ENCODE results near the gene AKT1S1. TPM values are rescaled to one million over a fixed set of nuclear protein-coding genes. Genes with fewer than 3 reads are reported as not detected.

AKT1S1 gene
- total RNA-seq, 2 donors from 2014 or later = 33.8 to 72.8 TPM

- peak overlapping the region; percentile 93 for H3K4me3 Mint-ChIP-seq
- peaks cover 100% of the 10 kb centered on the region for H3K36me3 Mint-ChIP-seq (ENCODE audit: low read depth)
- no peaks in the 10 kb centered on the region for H3K9me3 Mint-ChIP-seq
- H3K27ac Mint-ChIP-seq = peak overlapping the region; percentile 99
- peaks cover 41% of the 10 kb centered on the region for H3K4me1 Mint-ChIP-seq
- H3K27me3 Mint-ChIP-seq = no peaks in the 10 kb centered on the region
- ATAC-seq (replicated peaks) = no peak
Measured at GRCh38 chr19:49892716-49893115, 15.6 kb upstream of the AKT1S1 start.

- Mint-ChIP-seq H3K4me1 (peaks cover 28% of the 10 kb centered on the region), H3K27ac (peak overlapping the region; percentile 81)
Measured at GRCh38 chr19:49891393-49891792, 14.2 kb upstream of the AKT1S1 start.

DNA sequence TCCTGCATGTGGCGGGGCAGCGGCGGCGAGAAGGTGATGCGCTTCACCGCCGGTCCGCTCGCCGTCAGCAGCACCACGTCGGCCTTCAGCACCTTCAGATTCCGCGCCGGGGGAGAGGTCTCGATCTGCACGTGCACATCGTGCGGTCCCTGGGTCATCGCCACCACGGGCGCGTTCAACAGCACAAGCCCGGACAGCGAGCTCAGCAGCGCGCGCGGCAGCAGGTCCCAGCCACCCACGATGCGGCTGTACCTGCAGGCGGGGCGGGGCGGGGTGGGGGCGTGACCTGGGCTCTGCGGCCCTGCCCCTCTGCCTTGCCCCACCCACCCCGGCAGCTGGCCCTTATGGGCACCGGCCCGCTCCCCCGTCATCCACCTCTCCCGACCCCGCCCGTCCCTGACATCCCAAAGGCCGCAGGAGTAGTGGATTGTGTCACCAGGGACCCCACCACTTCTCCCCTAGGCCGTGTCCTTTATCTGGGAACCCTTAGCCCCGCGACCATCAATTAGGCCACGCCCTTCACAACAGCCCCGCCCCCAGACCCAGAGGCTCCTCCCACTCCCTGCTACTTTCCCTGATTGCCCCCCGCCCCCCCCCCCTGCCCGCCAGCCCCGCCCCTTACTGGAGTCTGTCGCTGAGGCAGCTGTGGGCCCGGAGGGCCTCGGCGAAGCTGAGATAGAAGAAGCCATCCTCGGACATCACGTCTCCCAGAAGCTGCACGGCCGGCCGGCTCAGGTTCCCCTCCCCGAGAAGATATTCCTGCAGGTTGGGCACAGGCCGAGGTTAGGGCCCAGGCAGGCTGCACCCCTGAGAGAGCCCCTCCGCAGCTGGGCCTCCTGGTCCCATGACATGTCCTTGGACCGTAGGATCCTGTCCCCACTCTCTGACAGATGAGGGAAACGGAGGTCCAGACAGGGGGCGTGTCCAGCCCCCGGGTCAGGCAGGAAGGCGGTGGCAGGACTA is 13.5 kb upstream of the AKT1S1 start:
- peak overlapping the region; percentile 81 for H3K27ac Mint-ChIP-seq

More at GRCh38 chr19:49891393-49891792, 14.2 kb upstream of the AKT1S1 start:
- Mint-ChIP-seq H3K9me3 (no peaks in the 10 kb centered on the region), H3K4me3 (peak overlapping the region; percentile 93), H3K27me3 (no peaks in the 10 kb centered on the region), H3K36me3 (ENCODE audit: low read depth) (peaks cover 100% of the 10 kb centered on the region)
- ATAC-seq (replicated peaks) = no peak

DNA sequence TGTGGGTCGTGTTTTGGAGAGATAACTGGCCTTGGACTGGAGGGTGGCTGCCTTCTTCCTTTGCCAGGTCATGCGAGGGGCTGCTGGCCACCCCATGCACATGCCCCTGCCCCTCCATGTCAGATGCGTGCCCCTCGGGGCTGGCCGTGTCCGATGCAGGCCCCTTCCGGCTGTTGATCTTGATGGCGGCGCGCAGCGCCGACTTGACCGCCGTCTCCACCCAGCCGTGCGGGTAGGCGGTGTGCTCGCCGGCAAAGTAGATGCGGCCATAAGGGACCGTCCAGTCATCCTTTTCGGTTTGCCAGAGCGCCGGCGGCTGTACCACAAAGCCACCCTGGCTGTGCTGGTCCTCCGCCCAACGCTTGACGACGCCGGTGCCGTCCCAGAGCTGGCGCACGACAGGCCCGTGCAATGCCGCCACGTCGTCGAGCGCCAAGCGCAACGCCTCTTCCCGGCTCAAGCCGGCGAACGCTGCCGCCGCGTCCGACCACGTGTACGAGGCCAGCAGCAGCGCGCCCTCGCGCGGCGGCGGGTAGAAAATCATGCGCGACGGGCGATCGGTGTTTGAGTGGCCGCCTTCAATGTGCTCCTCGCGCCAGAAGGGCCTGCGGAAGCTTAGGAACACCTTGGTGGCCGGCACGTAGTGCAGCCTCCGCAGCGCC is 12.7 kb upstream of the AKT1S1 start:
- Mint-ChIP-seq H3K27me3 (no peaks in the 10 kb centered on the region), H3K27ac (peak overlapping the region; percentile 58), H3K4me3 (peak overlapping the region; percentile 93), H3K9me3 (no peaks in the 10 kb centered on the region), H3K36me3 (ENCODE audit: low read depth) (peaks cover 100% of the 10 kb centered on the region), H3K4me1 (peaks cover 26% of the 10 kb centered on the region)
- peak; percentile 27 for ATAC-seq (replicated peaks)

More for the DNA sequence above, 13.5 kb upstream of the AKT1S1 start:
- Mint-ChIP-seq H3K4me1 (peaks cover 26% of the 10 kb centered on the region), H3K4me3 (peak overlapping the region; percentile 93), H3K27me3 (no peaks in the 10 kb centered on the region), H3K9me3 (no peaks in the 10 kb centered on the region), H3K36me3 (ENCODE audit: low read depth) (peaks cover 100% of the 10 kb centered on the region)
- peak; percentile 37 for ATAC-seq (replicated peaks)

DNA sequence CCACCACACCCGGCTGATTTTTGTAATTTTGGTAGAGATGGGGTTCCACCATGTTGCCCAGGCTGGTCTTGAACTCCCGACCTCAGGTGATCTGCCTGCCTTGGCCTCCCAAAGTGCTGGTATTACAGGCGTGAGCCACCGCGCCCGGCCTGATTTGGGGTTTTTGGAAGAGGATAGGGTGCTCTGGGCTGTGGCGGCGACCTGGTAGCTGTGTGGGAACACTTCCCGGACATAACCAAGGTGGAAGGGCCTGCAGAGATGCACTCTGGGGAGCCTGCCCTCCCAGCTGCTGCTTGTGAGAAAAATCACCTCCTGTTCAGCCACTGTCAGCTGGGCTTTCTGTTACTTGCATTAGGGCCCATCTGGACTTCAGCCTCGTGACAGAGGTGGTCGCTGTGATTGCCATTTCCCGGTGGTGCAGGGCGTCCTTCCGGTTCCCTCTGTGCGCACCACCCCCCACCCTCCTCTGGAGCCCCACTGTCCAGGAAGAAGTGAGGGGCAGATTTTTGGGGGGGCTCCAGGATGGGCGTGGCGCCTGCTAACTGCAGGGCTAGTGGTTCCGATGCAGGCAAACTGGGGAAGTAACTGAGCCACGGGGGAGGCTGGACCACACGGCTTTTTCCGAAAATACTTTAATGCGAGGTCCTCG is 12.0 kb upstream of the AKT1S1 start:
- no peaks in the 10 kb centered on the region for H3K9me3 Mint-ChIP-seq
- peaks cover 100% of the 10 kb centered on the region for H3K36me3 Mint-ChIP-seq (ENCODE audit: low read depth)
- no peaks in the 10 kb centered on the region for H3K27me3 Mint-ChIP-seq
- peaks cover 26% of the 10 kb centered on the region for H3K4me1 Mint-ChIP-seq
- peak overlapping the region; percentile 63 for H3K27ac Mint-ChIP-seq
- ATAC-seq (replicated peaks) = no peak
- H3K4me3 Mint-ChIP-seq = peak overlapping the region; percentile 93

DNA sequence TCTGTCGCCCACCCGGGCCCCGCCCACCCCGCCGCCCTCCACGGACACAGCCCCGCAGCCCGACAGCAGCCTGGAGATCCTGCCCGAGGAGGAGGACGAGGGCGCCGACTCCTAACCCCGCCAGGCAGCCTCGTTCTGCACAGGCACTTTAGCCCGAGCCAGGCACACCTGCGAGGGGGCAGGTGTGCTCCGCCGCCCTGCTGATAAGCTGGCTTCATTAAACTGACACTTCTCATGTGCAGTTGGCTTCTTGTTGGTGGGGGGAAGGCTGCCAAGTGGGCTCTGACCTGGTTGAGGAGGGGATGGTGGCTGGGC is 11.3 kb upstream of the AKT1S1 start:
- peak overlapping the region; percentile 63 for H3K27ac Mint-ChIP-seq
- H3K9me3 Mint-ChIP-seq = no peaks in the 10 kb centered on the region
- peaks cover 99% of the 10 kb centered on the region for H3K36me3 Mint-ChIP-seq (ENCODE audit: low read depth)
- H3K4me1 Mint-ChIP-seq = peaks cover 26% of the 10 kb centered on the region
- peak overlapping the region; percentile 93 for H3K4me3 Mint-ChIP-seq
- H3K27me3 Mint-ChIP-seq = no peaks in the 10 kb centered on the region
- no peak for ATAC-seq (replicated peaks)

DNA sequence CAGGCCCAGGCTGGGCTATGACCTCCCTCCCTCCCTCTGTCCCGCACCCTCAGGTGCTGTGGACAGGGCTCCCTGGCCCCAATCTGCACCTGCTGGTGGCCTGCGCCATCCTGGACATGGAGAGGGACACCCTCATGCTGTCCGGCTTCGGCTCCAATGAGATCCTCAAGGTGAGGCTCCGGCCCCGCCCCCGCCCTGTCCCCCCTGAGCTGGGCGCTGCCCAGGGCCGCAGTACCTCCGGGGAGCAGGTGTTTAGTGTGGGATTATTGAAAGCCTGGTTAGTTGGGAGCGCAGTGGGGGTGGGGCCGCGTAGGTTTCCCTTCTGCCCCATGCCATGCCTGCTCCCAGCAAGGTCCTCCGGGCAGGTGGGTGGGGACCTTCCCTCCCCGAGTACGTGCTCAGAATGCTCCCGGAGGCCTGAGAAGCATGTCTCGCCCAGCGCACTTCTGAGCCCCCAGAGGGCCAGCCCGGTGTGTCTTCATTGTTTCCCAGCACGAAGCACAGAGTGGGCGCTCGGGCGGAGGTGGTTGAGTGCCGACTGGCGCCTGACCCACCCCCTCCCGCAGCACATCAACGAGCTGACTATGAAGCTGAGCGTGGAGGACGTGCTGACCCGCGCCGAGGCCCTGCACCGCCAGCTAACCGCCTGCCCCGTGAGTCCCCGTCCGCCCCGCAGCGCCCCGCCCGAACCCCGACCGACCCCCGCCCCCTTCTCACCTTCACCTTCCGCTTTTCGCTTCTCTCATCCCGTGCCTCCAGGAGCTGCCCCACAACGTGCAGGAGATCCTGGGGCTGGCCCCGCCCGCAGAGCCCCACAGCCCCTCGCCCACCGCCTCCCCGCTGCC is 10.7 kb upstream of the AKT1S1 start:
- H3K4me1 Mint-ChIP-seq = peaks cover 20% of the 10 kb centered on the region
- no peaks in the 10 kb centered on the region for H3K27me3 Mint-ChIP-seq
- H3K9me3 Mint-ChIP-seq = no peaks in the 10 kb centered on the region
- ATAC-seq (replicated peaks) = peak; percentile 43
- peak overlapping the region; percentile 93 for H3K4me3 Mint-ChIP-seq
- peak overlapping the region; percentile 50 for H3K27ac Mint-ChIP-seq
- peaks cover 99% of the 10 kb centered on the region for H3K36me3 Mint-ChIP-seq (ENCODE audit: low read depth)

GRCh38 chr19:49887037-49887664 is 10.0 kb upstream of the AKT1S1 start:
- H3K4me3 Mint-ChIP-seq = peak overlapping the region; percentile 93
- peaks cover 99% of the 10 kb centered on the region for H3K36me3 Mint-ChIP-seq (ENCODE audit: low read depth)
- peak overlapping the region; percentile 50 for H3K27ac Mint-ChIP-seq
- H3K9me3 Mint-ChIP-seq = no peaks in the 10 kb centered on the region
- H3K27me3 Mint-ChIP-seq = no peaks in the 10 kb centered on the region
- no peak for ATAC-seq (replicated peaks)
- peaks cover 13% of the 10 kb centered on the region for H3K4me1 Mint-ChIP-seq

GRCh38 chr19:49884760-49885159 is 7.6 kb upstream of the AKT1S1 start:
- no peaks in the 10 kb centered on the region for H3K9me3 Mint-ChIP-seq
- no peaks in the 10 kb centered on the region for H3K27me3 Mint-ChIP-seq
- no peak overlapping the region for H3K4me3 Mint-ChIP-seq
- no peak for ATAC-seq (replicated peaks)
- peaks cover 99% of the 10 kb centered on the region for H3K36me3 Mint-ChIP-seq (ENCODE audit: low read depth)
- H3K4me1 Mint-ChIP-seq = peaks cover 4% of the 10 kb centered on the region
- H3K27ac Mint-ChIP-seq = no peak overlapping the region

GRCh38 chr19:49884109-49884508 is 7.0 kb upstream of the AKT1S1 start:
- no peak overlapping the region for H3K4me3 Mint-ChIP-seq
- no peak overlapping the region for H3K27ac Mint-ChIP-seq
- no peak for ATAC-seq (replicated peaks)
- H3K27me3 Mint-ChIP-seq = no peaks in the 10 kb centered on the region
- H3K36me3 Mint-ChIP-seq (ENCODE audit: low read depth) = peaks cover 99% of the 10 kb centered on the region
- H3K9me3 Mint-ChIP-seq = no peaks in the 10 kb centered on the region
- no peaks in the 10 kb centered on the region for H3K4me1 Mint-ChIP-seq

DNA sequence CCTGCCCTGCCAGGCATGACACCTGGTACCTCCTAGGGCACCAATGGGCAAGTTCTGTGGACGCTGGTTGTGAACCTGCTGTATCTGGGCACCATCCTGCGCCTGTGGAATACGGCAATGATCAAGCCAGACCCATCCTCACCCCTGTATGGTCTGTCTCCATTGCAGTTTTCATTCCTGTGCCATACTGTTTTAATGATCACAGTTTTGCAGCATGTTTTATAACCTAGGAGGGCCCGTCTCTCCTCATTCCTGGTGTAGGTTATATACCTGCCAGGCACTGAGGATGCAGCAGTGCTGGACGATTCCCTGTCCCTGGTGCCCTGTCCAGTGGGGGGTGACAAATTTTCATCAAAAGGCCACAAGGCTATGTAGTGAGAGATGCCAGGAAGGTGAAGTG is 5.9 kb upstream of the AKT1S1 start:
- no peak overlapping the region for H3K4me3 Mint-ChIP-seq
- H3K9me3 Mint-ChIP-seq = no peaks in the 10 kb centered on the region
- H3K27me3 Mint-ChIP-seq = no peaks in the 10 kb centered on the region
- H3K27ac Mint-ChIP-seq = peak overlapping the region; percentile 65
- peaks cover 99% of the 10 kb centered on the region for H3K36me3 Mint-ChIP-seq (ENCODE audit: low read depth)
- H3K4me1 Mint-ChIP-seq = no peaks in the 10 kb centered on the region
- ATAC-seq (replicated peaks) = no peak

DNA sequence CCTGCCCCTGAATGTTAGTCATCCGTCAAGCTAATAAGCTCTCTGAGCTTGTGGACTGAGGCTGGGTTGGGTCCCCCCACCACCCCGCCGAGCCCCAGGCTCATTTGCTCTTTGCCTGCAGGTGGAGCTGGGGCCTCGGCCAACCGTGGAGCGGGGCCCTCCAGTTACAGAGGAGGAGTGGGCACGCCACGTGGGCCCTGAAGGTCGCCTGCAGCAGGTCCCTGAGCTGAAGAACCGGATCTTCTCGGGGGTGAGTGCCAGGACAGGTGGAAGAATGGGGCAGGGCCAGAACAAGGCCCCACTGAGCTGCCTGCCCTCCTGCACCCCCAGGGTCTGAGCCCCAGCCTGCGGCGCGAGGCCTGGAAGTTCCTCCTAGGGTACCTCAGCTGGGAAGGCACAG is 5.5 kb upstream of the AKT1S1 start:
- H3K4me1 Mint-ChIP-seq = no peaks in the 10 kb centered on the region
- peaks cover 99% of the 10 kb centered on the region for H3K36me3 Mint-ChIP-seq (ENCODE audit: low read depth)

DNA sequence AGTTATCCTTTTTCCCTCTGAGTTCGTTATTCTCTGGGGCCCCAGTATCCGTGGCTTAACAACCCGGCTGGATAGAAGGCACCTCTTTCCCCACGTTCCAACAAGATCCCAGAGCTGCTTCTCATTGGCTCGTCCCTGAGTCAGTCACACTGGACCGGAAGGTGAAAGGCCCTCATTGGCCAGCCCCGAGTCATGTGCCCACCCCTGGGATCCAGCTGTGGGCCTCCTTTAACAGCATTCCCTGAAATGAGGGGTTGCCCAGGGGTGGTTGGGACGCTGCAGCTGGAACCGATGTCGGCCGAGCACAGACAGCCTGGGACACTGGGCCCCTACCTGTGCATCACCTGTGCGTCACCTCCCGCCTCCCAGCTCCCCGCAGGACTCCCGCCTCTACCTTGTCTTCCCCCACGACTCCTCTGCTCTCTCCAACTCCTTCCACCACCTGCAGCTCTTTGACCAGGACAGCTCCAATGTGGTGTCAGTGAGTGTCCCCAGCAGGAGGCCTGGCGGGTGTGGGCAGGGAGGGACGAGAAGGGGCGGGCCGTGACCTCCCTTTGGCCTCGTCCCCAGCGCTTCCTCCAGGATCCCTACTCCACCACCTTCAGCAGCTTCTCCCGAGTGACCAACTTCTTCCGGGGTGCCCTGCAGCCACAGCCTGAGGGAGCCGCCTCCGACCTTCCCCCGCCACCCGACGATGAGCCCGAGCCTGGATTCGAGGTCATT is 4.7 kb upstream of the AKT1S1 start:
- Mint-ChIP-seq H3K4me1 (no peaks in the 10 kb centered on the region), H3K27ac (no peak overlapping the region), H3K9me3 (no peaks in the 10 kb centered on the region), H3K4me3 (no peak overlapping the region), H3K36me3 (ENCODE audit: low read depth) (peaks cover 91% of the 10 kb centered on the region), H3K27me3 (no peaks in the 10 kb centered on the region)
- ATAC-seq (replicated peaks) = no peak

More for the DNA sequence above, 5.5 kb upstream of the AKT1S1 start:
- Mint-ChIP-seq H3K9me3 (no peaks in the 10 kb centered on the region), H3K27me3 (no peaks in the 10 kb centered on the region), H3K4me3 (no peak overlapping the region), H3K27ac (no peak overlapping the region)
- ATAC-seq (replicated peaks) = no peak
